COLO668 (cell line): ENCODE measurements around the gene NOVA1.
A peak's percentile ranks its signal among the peaks of the same experiment; 100 is the strongest.

ENCODE experiments used
- DNase-seq: peaks from one replicate; lab custom pipeline; 2025; ENCODE audit not compliant: unreplicated experiment; lab: John Stamatoyannopoulos, UW

NOVA1 gene

GRCh38 chr14:26448181-26448855 is 149.5 kb downstream of the NOVA1 start:
- DNase-seq, result peak; percentile 89

- DNase-seq, result no peak
These were observed 153.0 kb downstream of the NOVA1 start for GRCh38 chr14:26444822-26445221.

- no peak for DNase-seq
These were observed 154.2 kb downstream of the NOVA1 start for GRCh38 chr14:26443654-26444053.

- DNase-seq, result no peak
These were observed 168.6 kb downstream of the NOVA1 start for GRCh38 chr14:26429205-26429604.

GRCh38 chr14:26427097-26427496 is 170.7 kb downstream of the NOVA1 start:
- no peak for DNase-seq

GRCh38 chr14:26424537-26424936 is 173.3 kb downstream of the NOVA1 start:
- no peak for DNase-seq

GRCh38 chr14:26415618-26416123 is 182.2 kb downstream of the NOVA1 start:
- DNase-seq, result no peak

- no peak for DNase-seq
These were observed 182.9 kb downstream of the NOVA1 start for GRCh38 chr14:26414926-26415325.

- no peak for DNase-seq
These were observed 183.7 kb downstream of the NOVA1 start for GRCh38 chr14:26414103-26414502.

GRCh38 chr14:26412421-26412820 is 185.4 kb downstream of the NOVA1 start:
- DNase-seq, result no peak

- no peak for DNase-seq
These were observed 187.6 kb downstream of the NOVA1 start for GRCh38 chr14:26410189-26410685.

GRCh38 chr14:26404927-26405326 is 192.9 kb downstream of the NOVA1 start:
- DNase-seq, result no peak

GRCh38 chr14:26403760-26404159 is 194.1 kb downstream of the NOVA1 start:
- DNase-seq, result no peak

- no peak for DNase-seq
These were observed 195.7 kb downstream of the NOVA1 start for GRCh38 chr14:26402126-26402525.

- peak; percentile 53 for DNase-seq
These were observed 196.5 kb downstream of the NOVA1 start for GRCh38 chr14:26401179-26401968.

GRCh38 chr14:26400373-26400772 is 197.5 kb downstream of the NOVA1 start:
- no peak for DNase-seq

- DNase-seq, result no peak
These were observed 199.2 kb downstream of the NOVA1 start for GRCh38 chr14:26398616-26399015.
